ENCODE data around the gene SETD1A. TPM values are rescaled to one million over a fixed set of nuclear protein-coding genes. Genes with fewer than 3 reads are reported as not detected.

The SETD1A gene
- total RNA-seq, 1 experiment from 2014 or later, result 2.2 TPM

GRCh38 chr16:30971298-30971697 is 13.7 kb downstream of the SETD1A start:
- Histone ChIP-seq H3K27me3 (replicated peaks) (no peaks in the 10 kb centered on the region), H3K9me3 (replicated peaks) (no peaks in the 10 kb centered on the region), H3K27ac (no peak overlapping the region), H3K36me3 (peaks cover 94% of the 10 kb centered on the region), H3K4me3 (no peak overlapping the region), H3K4me1 (replicated peaks) (no peaks in the 10 kb centered on the region)
- no peak for DNase-seq (ENCODE audit: low read depth in 1 of 2, low spot score in 2 of 2)

- Histone ChIP-seq H3K27ac (no peak overlapping the region), H3K36me3 (peaks cover 94% of the 10 kb centered on the region), H3K4me3 (no peak overlapping the region), H3K9me3 (replicated peaks) (no peaks in the 10 kb centered on the region), H3K4me1 (replicated peaks) (no peaks in the 10 kb centered on the region), H3K27me3 (replicated peaks) (no peaks in the 10 kb centered on the region)
- no peak for DNase-seq (ENCODE audit: low read depth in 1 of 2, low spot score in 2 of 2)
Measured at GRCh38 chr16:30972872-30973271, 15.3 kb downstream of the SETD1A start.

GRCh38 chr16:30974348-30974747 is 16.8 kb downstream of the SETD1A start:
- H3K27me3 ChIP-seq (replicated peaks), result no peaks in the 10 kb centered on the region
- peaks cover 92% of the 10 kb centered on the region for H3K36me3 ChIP-seq
- H3K27ac ChIP-seq, result no peak overlapping the region
- no peaks in the 10 kb centered on the region for H3K4me1 ChIP-seq (replicated peaks)
- no peak for DNase-seq (ENCODE audit: low read depth in 1 of 2, low spot score in 2 of 2)
- no peak overlapping the region for H3K4me3 ChIP-seq
- no peaks in the 10 kb centered on the region for H3K9me3 ChIP-seq (replicated peaks)

- H3K4me1 ChIP-seq (replicated peaks), result no peaks in the 10 kb centered on the region
- peaks cover 90% of the 10 kb centered on the region for H3K36me3 ChIP-seq
- no peaks in the 10 kb centered on the region for H3K27me3 ChIP-seq (replicated peaks)
- no peak for DNase-seq (ENCODE audit: low read depth in 1 of 2, low spot score in 2 of 2)
- H3K27ac ChIP-seq, result no peak overlapping the region
- no peaks in the 10 kb centered on the region for H3K9me3 ChIP-seq (replicated peaks)
- no peak overlapping the region for H3K4me3 ChIP-seq
Measured at GRCh38 chr16:30976486-30976885, 18.9 kb downstream of the SETD1A start.

- no peaks in the 10 kb centered on the region for H3K4me1 ChIP-seq (replicated peaks)
Measured at GRCh38 chr16:30977502-30977901, 19.9 kb downstream of the SETD1A start.

GRCh38 chr16:30979170-30980022 is 21.8 kb downstream of the SETD1A start:
- Histone ChIP-seq H3K9me3 (replicated peaks) (no peaks in the 10 kb centered on the region), H3K4me3 (no peak overlapping the region), H3K27me3 (replicated peaks) (no peaks in the 10 kb centered on the region), H3K36me3 (peaks cover 86% of the 10 kb centered on the region), H3K4me1 (replicated peaks) (no peaks in the 10 kb centered on the region), H3K27ac (no peak overlapping the region)
- DNase-seq (ENCODE audit: low read depth in 1 of 2, low spot score in 2 of 2), result no peak

More at GRCh38 chr16:30977502-30977901, 19.9 kb downstream of the SETD1A start:
- peaks cover 87% of the 10 kb centered on the region for H3K36me3 ChIP-seq
- peak in 1 of 2 experiments; percentile 49 for DNase-seq (ENCODE audit: low read depth in 1 of 2, low spot score in 2 of 2)
- H3K27ac ChIP-seq, result no peak overlapping the region
- H3K27me3 ChIP-seq (replicated peaks), result no peaks in the 10 kb centered on the region
- H3K4me3 ChIP-seq, result no peak overlapping the region
- no peaks in the 10 kb centered on the region for H3K9me3 ChIP-seq (replicated peaks)

- no peaks in the 10 kb centered on the region for H3K9me3 ChIP-seq (replicated peaks)
- no peaks in the 10 kb centered on the region for H3K27me3 ChIP-seq (replicated peaks)
- no peak overlapping the region for H3K4me3 ChIP-seq
- no peak overlapping the region for H3K27ac ChIP-seq
- H3K4me1 ChIP-seq (replicated peaks), result peaks cover under 1% of the 10 kb centered on the region; the same call in 1 of the 2 replicates
- DNase-seq (ENCODE audit: low read depth in 1 of 2, low spot score in 2 of 2), result no peak
- H3K36me3 ChIP-seq, result peaks cover 85% of the 10 kb centered on the region
Measured at GRCh38 chr16:30980023-30980371, 22.4 kb downstream of the SETD1A start.

GRCh38 chr16:30980434-30980833 is 22.9 kb downstream of the SETD1A start:
- H3K27ac ChIP-seq, result no peak overlapping the region
- H3K36me3 ChIP-seq, result peaks cover 85% of the 10 kb centered on the region
- H3K4me1 ChIP-seq (replicated peaks), result peaks cover 5% of the 10 kb centered on the region

GRCh38 chr16:30980959-30981358 is 23.4 kb downstream of the SETD1A start:
- no peak for DNase-seq (ENCODE audit: low read depth in 1 of 2, low spot score in 2 of 2)
- peaks cover 81% of the 10 kb centered on the region for H3K36me3 ChIP-seq
- H3K4me1 ChIP-seq (replicated peaks), result peaks cover 5% of the 10 kb centered on the region
- no peaks in the 10 kb centered on the region for H3K9me3 ChIP-seq (replicated peaks)
- H3K27ac ChIP-seq, result no peak overlapping the region
- H3K4me3 ChIP-seq, result no peak overlapping the region
- H3K27me3 ChIP-seq (replicated peaks), result no peaks in the 10 kb centered on the region

More at GRCh38 chr16:30980434-30980833, 22.9 kb downstream of the SETD1A start:
- no peak for DNase-seq (ENCODE audit: low read depth in 1 of 2, low spot score in 2 of 2)
- Histone ChIP-seq H3K9me3 (replicated peaks) (no peaks in the 10 kb centered on the region), H3K27me3 (replicated peaks) (no peaks in the 10 kb centered on the region), H3K4me3 (no peak overlapping the region)

GRCh38 chr16:30982548-30983288 is 25.2 kb downstream of the SETD1A start:
- peaks cover 64% of the 10 kb centered on the region for H3K36me3 ChIP-seq
- H3K9me3 ChIP-seq (replicated peaks), result no peaks in the 10 kb centered on the region
- no peak overlapping the region for H3K27ac ChIP-seq
- no peaks in the 10 kb centered on the region for H3K27me3 ChIP-seq (replicated peaks)
- peak in 1 of 2 experiments; percentile 40 for DNase-seq (ENCODE audit: low read depth in 1 of 2, low spot score in 2 of 2)
- no peak overlapping the region for H3K4me3 ChIP-seq
- peaks cover 5% of the 10 kb centered on the region for H3K4me1 ChIP-seq (replicated peaks)

GRCh38 chr16:30983289-30983889 is 25.8 kb downstream of the SETD1A start:
- no peak overlapping the region for H3K4me3 ChIP-seq
- H3K27ac ChIP-seq, result no peak overlapping the region
- no peaks in the 10 kb centered on the region for H3K27me3 ChIP-seq (replicated peaks)
- H3K9me3 ChIP-seq (replicated peaks), result no peaks in the 10 kb centered on the region
- H3K36me3 ChIP-seq, result peaks cover 58% of the 10 kb centered on the region
- H3K4me1 ChIP-seq (replicated peaks), result peaks cover 5% of the 10 kb centered on the region
- peak in 1 of 2 experiments; percentile 38 for DNase-seq (ENCODE audit: low read depth in 1 of 2, low spot score in 2 of 2)

GRCh38 chr16:30983898-30984610 is 26.5 kb downstream of the SETD1A start:
- DNase-seq (ENCODE audit: low read depth in 1 of 2, low spot score in 2 of 2), result no peak

GRCh38 chr16:30984669-30985400 is 27.3 kb downstream of the SETD1A start, which contains the start of gene HSD3B7:
Gene HSD3B7, plus strand, starts transcription at chr16:30985207. Its CDS starts 452 bp downstream, at chr16:30985659.
- DNase-seq (ENCODE audit: low read depth in 1 of 2, low spot score in 2 of 2), result peak; percentile 72 to 90
- no peak within 1 kb of the TSS for H3K27ac ChIP-seq
- H3K4me3 ChIP-seq, result no peak within 1 kb of the TSS
- peaks cover 48% of the 10 kb centered on the region for H3K36me3 ChIP-seq
- no peaks in the 10 kb centered on the region for H3K27me3 ChIP-seq (replicated peaks)
- peaks cover 5% of the 10 kb centered on the region for H3K4me1 ChIP-seq (replicated peaks)
- no peaks in the 10 kb centered on the region for H3K9me3 ChIP-seq (replicated peaks)

More at GRCh38 chr16:30983898-30984610, 26.5 kb downstream of the SETD1A start:
- no peak overlapping the region for H3K27ac ChIP-seq
- peaks cover 53% of the 10 kb centered on the region for H3K36me3 ChIP-seq
- no peaks in the 10 kb centered on the region for H3K27me3 ChIP-seq (replicated peaks)
- H3K9me3 ChIP-seq (replicated peaks), result no peaks in the 10 kb centered on the region
- H3K4me1 ChIP-seq (replicated peaks), result peaks cover 5% of the 10 kb centered on the region
- H3K4me3 ChIP-seq, result no peak overlapping the region

Measured in SJSA1 (cell line).